Stimulated activated CD8-positive, alpha-beta memory T cell treated with anti-CD3 and anti-CD28 coated beads, Interleukin-12 subunit alpha, Interleukin-12 subunit beta, amount 100 ng/mL, for 24 hours (primary cell): ENCODE measurements around the gene FBRSL1.
"Not testable (repeated sequence)": the region's sequence is repeated elsewhere in the genome, so short reads cannot be mapped to it uniquely, and the experiment has no call there.

Experiments used
- DNase-seq: peaks from one replicate; pipeline ENCODE4 v3.0.0-alpha.2; 2020; ENCODE audit errors: extremely low read depth

Gene FBRSL1

GRCh38 chr12:132525833-132526455 is 36.0 kb downstream of the FBRSL1 start:
- DNase-seq, result no peak

GRCh38 chr12:132527186-132527882 is 37.4 kb downstream of the FBRSL1 start:
- no peak for DNase-seq

- DNase-seq, result no peak
These were observed 37.9 kb downstream of the FBRSL1 start for GRCh38 chr12:132527883-132528264.

- DNase-seq, result no peak
These were observed 38.7 kb downstream of the FBRSL1 start for GRCh38 chr12:132528564-132529106.

GRCh38 chr12:132529156-132529839 is 39.3 kb downstream of the FBRSL1 start:
- DNase-seq, result no peak

- no peak for DNase-seq
These were observed 40.0 kb downstream of the FBRSL1 start for GRCh38 chr12:132529906-132530305.

GRCh38 chr12:132530447-132530846 is 40.5 kb downstream of the FBRSL1 start:
- DNase-seq, result no peak

- no peak for DNase-seq
These were observed 40.9 kb downstream of the FBRSL1 start for GRCh38 chr12:132530851-132531250.

GRCh38 chr12:132532711-132533583 is 43.0 kb downstream of the FBRSL1 start:
- not testable (repeated sequence) for DNase-seq

GRCh38 chr12:132533584-132533958 is 43.6 kb downstream of the FBRSL1 start:
- no peak for DNase-seq

- no peak for DNase-seq
These were observed 44.1 kb downstream of the FBRSL1 start for GRCh38 chr12:132534076-132534475.

GRCh38 chr12:132535019-132535418 is 45.1 kb downstream of the FBRSL1 start:
- DNase-seq, result no peak

- no peak for DNase-seq
These were observed 46.3 kb downstream of the FBRSL1 start for GRCh38 chr12:132536102-132536876.

GRCh38 chr12:132537049-132537448 is 47.1 kb downstream of the FBRSL1 start:
- no peak for DNase-seq

GRCh38 chr12:132537836-132538662 is 48.1 kb downstream of the FBRSL1 start:
- no peak for DNase-seq

GRCh38 chr12:132538663-132538990 is 48.7 kb downstream of the FBRSL1 start:
- DNase-seq, result no peak

GRCh38 chr12:132539016-132539773 is 49.2 kb downstream of the FBRSL1 start:
- DNase-seq, result no peak

GRCh38 chr12:132540436-132540835 is 50.5 kb downstream of the FBRSL1 start:
- DNase-seq, result no peak

- DNase-seq, result no peak
These were observed 51.2 kb downstream of the FBRSL1 start for GRCh38 chr12:132541200-132541599.

- no peak for DNase-seq
These were observed 52.0 kb downstream of the FBRSL1 start for GRCh38 chr12:132541996-132542395.
